GM12873 (cell line): Measurements from ENCODE around the gene PTPRB.

ENCODE experiments used
- CTCF ChIP-seq: IDR thresholded peaks from 2 replicates; pipeline ENCODE4 v1.5.1; 2012; ENCODE audit warnings: low read depth, mild to moderate bottlenecking, moderate library complexity, low read length, control low read depth; ENCODE audit not compliant: insufficient read depth; ENCODE audit errors: missing control alignments

Gene PTPRB

DNA sequence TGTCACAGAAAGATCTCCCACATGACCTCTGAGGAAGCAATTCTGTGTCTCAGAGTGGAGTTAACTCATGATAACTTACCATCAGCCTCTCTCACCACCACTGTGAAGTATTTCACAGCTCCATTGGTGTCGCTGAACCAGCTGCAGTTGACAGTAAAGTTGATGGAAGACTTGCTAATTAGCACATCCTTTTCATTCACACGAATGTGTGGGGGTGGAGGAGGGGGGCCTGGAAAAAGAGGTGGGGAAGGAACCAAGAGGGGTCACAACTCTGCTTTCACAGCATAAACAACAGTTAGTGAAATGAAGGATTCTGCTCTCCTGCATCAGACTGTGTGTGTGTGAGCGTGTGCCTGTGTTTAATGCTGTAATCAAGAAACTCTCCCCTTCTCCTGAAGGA is 82.1 kb downstream of the PTPRB start:
- no peak for TF ChIP-seq CTCF

DNA sequence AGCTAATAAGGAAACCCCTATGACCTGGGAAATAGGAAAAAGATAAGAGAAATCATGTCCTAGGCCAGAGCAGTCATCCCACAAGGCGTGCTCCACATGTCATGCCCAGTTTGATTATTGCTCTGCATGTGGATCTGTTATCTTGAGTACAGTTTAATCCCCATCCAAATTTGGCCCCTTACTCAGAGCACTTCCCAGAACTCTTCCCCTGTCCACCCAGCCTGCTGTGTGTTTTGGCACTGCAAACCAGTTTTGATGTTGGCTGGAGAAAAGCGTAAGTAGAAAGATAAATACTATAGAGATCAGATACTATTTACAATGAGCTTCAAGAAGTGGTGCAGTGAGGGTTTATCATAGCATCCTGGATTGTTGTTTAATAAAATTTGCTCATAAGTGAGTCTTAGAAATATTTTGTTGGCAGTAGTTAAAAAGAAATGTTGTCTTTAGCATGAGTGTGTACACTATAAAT is 83.8 kb downstream of the PTPRB start:
- TF ChIP-seq CTCF = no peak

GRCh38 chr12:70551731-70552130 is 85.5 kb downstream of the PTPRB start:
- TF ChIP-seq CTCF = no peak

DNA sequence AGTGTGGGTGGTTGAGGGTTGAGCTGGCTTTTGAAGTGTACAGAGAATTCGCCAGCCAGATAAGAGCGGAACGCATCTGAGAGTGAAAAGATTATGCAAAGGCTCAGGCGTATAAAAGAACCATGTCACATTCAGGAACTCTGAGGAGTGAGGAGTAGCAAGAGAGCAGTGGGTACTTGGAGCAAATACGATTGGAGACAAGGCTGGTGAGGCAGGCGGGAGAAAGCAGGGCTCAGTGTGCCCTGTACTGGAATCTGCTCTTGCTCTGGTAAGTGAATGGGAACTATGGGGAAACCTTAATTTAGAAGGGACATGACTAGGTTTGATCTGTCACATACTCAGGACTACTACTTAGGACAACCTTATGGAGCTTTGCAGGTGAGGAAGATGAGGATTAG is 87.0 kb downstream of the PTPRB start:
- TF ChIP-seq CTCF = no peak

GRCh38 chr12:70549340-70550179 is 87.7 kb downstream of the PTPRB start:
- TF ChIP-seq CTCF = no peak

DNA sequence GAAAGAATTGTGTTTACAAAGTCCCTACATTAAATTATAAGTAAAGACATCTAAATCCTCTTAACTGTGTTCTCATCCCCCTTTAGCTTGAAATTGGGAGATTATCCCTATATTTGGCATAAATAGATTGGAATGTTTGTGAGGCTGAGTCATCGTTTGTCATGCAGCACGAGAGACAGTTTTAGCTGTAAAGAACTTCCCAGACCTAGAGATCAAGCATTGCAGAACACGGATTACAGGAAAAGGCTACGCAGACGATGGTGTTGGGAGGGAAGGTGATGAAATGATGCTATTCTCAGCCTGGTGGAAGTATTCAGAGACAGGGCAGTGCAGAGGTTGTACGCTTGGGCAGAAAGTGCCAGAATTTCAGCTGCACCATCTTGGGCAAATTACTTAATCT is 93.8 kb downstream of the PTPRB start:
- TF ChIP-seq CTCF = no peak

DNA sequence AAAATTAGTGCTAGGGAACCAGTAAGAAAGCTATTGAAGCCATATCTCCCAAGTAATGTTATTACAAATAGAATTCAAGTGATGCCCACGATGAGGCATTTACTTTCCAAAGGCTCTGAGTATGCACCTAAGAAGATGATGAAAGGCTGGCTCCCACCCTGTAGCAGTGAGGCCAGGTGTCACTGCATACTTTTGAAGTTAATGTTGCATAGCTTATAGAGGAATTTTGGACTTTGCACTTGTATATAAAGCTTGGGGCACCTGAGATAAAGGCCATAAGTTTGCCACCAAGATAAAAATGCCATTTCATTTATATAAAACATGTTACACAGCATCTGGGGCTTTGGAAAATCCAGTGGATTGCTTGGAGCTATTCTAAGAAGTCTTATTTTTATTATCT is 96.2 kb downstream of the PTPRB start:
- no peak for TF ChIP-seq CTCF
